Measurements from ENCODE around the gene RFLNA.

Gene RFLNA

DNA sequence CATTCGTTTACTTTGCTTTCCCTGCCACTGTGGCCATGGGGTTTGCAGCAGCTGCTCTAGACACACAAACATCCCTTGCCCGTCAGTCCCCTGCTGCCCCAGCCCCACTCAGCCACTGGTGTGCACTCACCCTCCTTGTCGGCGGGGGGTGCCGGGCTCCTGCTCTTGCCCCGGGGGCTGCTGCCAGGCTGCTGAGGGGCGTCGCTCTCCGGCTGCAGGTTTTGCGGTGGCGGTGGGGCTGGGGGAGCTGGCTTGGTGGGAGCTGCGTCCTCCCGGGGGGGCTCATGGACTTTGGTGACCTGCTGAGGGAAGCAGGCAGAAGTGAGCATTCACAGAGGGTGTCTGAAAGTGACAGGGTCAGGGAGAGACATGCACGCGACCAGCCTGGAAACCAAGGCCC, 67.1 kb downstream of the RFLNA start:
- DNase-seq, result no peak

DNA sequence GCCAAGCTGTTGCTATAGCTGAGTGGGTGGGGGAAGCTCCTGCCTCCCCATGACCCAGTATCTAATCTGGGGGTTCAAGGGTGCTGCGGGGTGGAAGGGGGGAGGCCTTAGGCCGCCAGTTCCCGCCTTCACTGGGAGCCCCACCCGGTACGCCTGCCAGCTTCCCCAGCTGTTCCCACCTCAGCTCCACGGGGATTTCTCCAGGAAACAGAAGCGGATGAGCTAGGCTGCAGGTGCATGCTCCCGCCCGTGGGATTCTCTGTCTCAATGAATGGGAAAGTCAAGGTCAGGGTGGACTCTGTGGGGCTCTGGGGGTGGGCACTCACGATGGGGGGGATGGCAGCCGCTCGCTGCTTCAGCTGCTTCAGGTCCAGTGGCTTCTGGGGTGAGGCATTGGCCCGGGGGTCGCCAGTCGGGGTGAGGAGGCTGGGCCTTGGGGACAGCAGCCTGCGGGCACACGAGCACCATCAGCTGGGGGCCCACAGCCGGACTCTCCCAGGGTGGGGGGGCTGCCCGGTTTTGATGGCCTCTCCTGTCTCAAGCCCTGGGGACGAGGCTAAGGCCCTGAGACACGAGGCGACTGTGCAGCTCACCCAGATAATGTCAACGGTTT, 68.6 kb downstream of the RFLNA start:
- peak; percentile 68 for DNase-seq

DNA sequence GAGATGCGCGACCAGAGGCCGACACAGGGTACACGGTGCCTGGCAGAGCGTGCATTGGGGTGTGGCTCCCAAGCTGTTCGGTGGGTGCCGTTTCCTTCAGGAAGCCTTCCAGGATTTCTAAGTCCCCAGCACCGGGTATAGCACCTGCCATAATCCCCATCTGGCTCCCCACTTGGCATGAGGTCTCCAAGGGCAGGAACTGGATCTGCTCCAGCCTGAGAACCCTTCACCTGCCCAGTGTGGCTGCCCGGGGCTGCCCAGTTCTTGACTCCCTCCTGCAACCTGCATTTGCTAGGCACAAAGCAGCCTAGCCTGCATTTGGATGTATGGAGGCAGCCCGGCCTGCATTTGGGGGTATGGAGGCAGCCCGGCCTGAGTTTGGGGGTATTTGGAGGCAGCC, 69.7 kb downstream of the RFLNA start:
- no peak for DNase-seq

Measured in right hindlimb (tissue), 1 donor.